ENCODE results near the gene CFAP54.

DNA sequence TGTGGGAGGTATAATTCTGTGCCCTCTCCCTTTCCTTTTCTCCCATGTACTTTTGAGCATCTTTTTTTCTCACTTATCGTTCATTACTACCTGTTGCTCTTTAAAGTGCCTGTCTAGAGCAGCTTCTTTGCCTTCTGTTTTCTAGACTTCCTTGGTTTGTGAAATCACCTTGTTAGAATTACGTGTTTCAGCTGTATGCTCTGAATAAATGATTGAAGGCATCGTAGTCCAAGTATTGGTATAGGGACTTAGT is 419.0 kb downstream of the CFAP54 start:
- TF ChIP-seq, protein P1, sequence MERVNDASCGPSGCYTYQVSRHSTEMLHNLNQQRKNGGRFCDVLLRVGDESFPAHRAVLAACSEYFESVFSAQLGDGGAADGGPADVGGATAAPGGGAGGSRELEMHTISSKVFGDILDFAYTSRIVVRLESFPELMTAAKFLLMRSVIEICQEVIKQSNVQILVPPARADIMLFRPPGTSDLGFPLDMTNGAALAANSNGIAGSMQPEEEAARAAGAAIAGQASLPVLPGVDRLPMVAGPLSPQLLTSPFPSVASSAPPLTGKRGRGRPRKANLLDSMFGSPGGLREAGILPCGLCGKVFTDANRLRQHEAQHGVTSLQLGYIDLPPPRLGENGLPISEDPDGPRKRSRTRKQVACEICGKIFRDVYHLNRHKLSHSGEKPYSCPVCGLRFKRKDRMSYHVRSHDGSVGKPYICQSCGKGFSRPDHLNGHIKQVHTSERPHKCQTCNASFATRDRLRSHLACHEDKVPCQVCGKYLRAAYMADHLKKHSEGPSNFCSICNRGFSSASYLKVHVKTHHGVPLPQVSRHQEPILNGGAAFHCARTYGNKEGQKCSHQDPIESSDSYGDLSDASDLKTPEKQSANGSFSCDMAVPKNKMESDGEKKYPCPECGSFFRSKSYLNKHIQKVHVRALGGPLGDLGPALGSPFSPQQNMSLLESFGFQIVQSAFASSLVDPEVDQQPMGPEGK (CRISPR knock-in tag; IDR thresholded peaks at IDR 0.05; ENCODE audit: borderline replicate concordance), result no peak
- TF ChIP-seq TCF4 (CRISPR knock-in tag; IDR thresholded peaks at IDR 0.05; ENCODE audit: borderline replicate concordance) (no peak), GLIS3 (CRISPR knock-in tag; IDR thresholded peaks at IDR 0.05) (no peak), RARB (CRISPR knock-in tag; IDR thresholded peaks at IDR 0.05) (no peak)
- TF ChIP-seq, protein P2, sequence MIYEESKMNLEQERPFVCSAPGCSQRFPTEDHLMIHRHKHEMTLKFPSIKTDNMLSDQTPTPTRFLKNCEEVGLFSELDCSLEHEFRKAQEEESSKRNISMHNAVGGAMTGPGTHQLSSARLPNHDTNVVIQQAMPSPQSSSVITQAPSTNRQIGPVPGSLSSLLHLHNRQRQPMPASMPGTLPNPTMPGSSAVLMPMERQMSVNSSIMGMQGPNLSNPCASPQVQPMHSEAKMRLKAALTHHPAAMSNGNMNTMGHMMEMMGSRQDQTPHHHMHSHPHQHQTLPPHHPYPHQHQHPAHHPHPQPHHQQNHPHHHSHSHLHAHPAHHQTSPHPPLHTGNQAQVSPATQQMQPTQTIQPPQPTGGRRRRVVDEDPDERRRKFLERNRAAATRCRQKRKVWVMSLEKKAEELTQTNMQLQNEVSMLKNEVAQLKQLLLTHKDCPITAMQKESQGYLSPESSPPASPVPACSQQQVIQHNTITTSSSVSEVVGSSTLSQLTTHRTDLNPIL (CRISPR knock-in tag; IDR thresholded peaks at IDR 0.05; ENCODE audit: low read depth), result no peak

Data from SK-N-SH treated with all-trans-retinoic acid at 6 μM for 48 hours (cell line).